GM06990 (cell line): Measurements from ENCODE around the gene CRYGA.

Experiments
- DNase-seq: peaks from one replicate; pipeline ENCODE4 v3.0.0-alpha.2; 2011; ENCODE audit not compliant: insufficient read length; ENCODE audit errors: extremely low read depth
- H3K27me3 ChIP-seq: replicated peaks from 2 replicates; pipeline ENCODE4 v1.6.0; 2011; ENCODE audit warnings: low read length; ENCODE audit not compliant: control insufficient read depth, insufficient read depth
- H3K36me3 ChIP-seq: 2 replicates; pipeline ENCODE4 v1.5.1; 2011; ENCODE audit warnings: low read length; ENCODE audit not compliant: control insufficient read depth, insufficient read depth
- H3K4me3 ChIP-seq: replicated peaks from 2 replicates; pipeline ENCODE4 v1.5.1; 2011; ENCODE audit warnings: low read depth, mild to moderate bottlenecking, control low read depth, low read length
- CTCF ChIP-seq: IDR thresholded peaks from 2 replicates; pipeline ENCODE4 v1.5.1; 2011; ENCODE audit warnings: low read length, control low read depth, mild to moderate bottlenecking, inconsistent platforms; ENCODE audit not compliant: insufficient read depth, poor library complexity, severe bottlenecking

Gene CRYGA

DNA sequence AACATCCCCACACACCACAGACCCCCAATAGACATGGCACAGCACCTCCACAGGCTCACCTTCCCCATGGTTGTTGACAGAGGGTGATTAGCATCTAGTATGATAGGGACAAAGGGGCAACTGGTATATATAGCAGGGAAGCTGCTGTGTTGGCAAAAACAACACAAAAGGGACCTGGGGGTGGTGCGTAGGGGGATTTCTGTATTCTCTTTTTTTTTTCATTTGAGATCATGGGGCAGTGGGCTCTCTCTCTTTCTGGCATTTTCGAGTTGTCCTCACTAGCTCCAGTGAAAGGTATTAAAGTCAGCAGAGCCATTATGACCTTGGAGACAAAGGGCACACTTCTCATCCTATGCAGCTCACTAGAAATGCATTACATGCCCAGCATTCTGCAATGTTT lies at the start of gene CRYGA:
Gene CRYGA, minus strand, starts transcription at position 101 of the 400 bp plus-strand sequence. Its CDS starts 33 bp downstream, at position 68.
- Histone ChIP-seq H3K4me3 (no peak within 1 kb of the TSS), H3K36me3 (no peaks in the 10 kb centered on the region), H3K27me3 (no peaks in the 10 kb centered on the region)
- no peak for DNase-seq
- no peak for TF ChIP-seq CTCF

DNA sequence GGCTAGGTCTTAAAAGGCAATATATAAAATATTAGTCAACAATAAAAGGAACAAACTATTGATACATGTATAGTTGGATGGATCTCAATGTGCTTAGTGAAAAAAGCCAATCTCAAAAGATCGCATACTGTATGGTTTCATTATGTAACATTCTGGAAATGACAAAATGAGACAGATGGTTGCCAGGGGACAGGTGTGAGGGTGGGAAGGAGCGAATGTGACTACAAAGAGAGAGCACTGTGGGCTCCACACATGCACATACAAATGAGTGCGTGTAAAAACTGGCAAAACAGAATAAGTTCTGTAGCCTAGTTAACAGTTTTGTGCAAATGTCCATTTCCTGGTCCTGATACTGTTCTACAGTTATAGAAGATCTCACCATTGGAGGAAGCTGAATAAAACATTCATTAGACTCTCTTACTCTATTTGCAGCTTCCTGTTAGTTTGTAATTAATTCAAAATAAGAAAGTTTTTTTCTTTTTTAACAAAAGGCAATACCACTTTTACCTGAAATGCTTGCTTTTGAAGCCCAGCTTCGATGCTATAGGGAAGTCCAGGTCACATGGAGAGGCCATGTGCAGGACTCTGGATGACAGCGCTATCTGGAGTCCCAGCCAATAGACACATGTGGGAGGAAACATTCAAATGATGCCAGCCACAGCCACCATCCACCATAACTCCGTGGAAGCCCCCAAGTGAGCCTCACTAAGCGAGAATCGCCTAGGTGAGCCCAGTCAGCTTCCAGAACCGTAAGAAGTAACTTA lies 47.5 kb upstream of the CRYGA start:
- Histone ChIP-seq H3K4me3 (no peak overlapping the region), H3K36me3 (no peaks in the 10 kb centered on the region), H3K27me3 (no peaks in the 10 kb centered on the region; the same call in 1 of the 2 replicates)
- no peak for DNase-seq
- no peak for TF ChIP-seq CTCF

- Histone ChIP-seq H3K36me3 (no peaks in the 10 kb centered on the region), H3K4me3 (no peak overlapping the region), H3K27me3 (no peaks in the 10 kb centered on the region; the same call in 1 of the 2 replicates)
- DNase-seq, result no peak
- no peak for TF ChIP-seq CTCF
These were observed 45.1 kb upstream of the CRYGA start for GRCh38 chr2:208208335-208209085.

DNA sequence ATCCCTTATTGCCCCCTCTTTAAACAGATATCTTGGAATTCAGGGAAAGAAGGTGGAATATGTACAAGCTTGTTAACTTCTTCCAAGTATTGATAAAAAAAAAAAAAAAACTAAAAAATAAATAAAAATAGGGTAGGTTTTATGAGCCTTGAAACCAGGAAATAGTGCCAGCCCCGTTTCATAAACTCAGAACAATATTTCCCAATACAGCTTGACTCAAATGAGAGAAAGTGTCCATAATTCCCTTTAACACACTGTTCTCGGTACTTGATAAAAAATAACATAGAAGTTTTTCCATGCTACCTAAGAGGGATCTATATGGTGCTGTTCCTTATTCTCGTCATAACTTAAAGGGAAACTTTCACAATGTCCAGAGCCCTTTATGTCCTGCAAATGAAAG lies 44.4 kb upstream of the CRYGA start:
- Histone ChIP-seq H3K27me3 (no peaks in the 10 kb centered on the region; the same call in 1 of the 2 replicates), H3K36me3 (no peaks in the 10 kb centered on the region), H3K4me3 (no peak overlapping the region)
- TF ChIP-seq CTCF, result no peak
- no peak for DNase-seq

DNA sequence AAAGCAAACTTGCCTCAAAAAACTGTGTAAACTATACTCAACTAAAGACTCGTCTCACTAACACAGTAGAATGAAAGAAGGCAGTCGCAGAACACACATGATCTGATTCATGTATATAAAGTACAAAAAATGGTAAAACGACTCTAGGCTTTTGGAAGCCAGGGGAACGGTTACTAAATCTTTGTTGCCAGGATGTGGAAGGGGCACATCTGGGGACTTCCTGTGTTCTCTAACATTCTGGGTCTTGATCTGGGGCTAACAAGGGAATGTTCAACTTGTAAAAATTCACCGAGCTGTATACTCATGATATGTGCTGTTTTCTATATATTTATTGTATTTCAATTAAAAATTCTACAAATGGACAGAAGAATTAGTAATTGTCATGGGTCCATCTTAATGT lies 40.8 kb upstream of the CRYGA start:
- Histone ChIP-seq H3K4me3 (no peak overlapping the region), H3K36me3 (no peaks in the 10 kb centered on the region), H3K27me3 (no peaks in the 10 kb centered on the region; the same call in 1 of the 2 replicates)
- DNase-seq, result no peak
- TF ChIP-seq CTCF, result no peak
